ENCODE data around the gene HEPN1. TPM values are rescaled to one million over a fixed set of nuclear protein-coding genes. Genes with fewer than 3 reads are reported as not detected.
A peak's percentile ranks its signal among the peaks of the same experiment; 100 is the strongest.

The HEPN1 gene
- total RNA-seq, 1 experiment from 2014 or later, result not detected

DNA sequence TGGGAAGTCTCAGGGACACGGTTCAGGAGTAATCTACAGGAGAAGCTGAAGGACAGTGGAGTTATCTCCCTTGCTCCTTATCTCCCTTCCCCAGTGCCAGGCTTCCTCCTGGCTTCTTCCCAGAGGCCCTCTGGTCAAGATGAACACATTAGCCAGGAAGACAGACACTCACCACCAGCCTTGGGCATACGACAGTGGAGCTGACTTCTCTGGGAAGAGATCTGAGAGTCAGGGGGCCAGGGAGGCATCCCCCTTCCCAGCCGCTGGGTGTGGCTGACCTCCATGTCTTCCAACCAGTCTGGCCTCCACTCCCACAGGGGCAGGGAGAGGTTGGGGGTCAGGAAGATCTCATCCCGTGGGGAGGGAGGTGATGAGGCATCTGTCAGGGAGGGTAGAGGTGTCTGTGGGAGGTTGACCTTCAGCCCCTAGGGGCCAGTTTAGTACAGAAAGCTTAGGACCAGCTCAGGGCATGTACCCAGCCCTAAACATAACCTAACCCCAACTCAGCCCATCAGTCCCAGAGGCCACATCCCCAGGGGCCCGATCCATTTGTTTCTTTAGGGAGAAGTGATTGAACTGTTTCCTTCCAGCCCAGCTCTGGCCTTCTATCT is 34.1 kb upstream of the HEPN1 start:
- DNase-seq (ENCODE audit: low spot score), result no peak

DNA sequence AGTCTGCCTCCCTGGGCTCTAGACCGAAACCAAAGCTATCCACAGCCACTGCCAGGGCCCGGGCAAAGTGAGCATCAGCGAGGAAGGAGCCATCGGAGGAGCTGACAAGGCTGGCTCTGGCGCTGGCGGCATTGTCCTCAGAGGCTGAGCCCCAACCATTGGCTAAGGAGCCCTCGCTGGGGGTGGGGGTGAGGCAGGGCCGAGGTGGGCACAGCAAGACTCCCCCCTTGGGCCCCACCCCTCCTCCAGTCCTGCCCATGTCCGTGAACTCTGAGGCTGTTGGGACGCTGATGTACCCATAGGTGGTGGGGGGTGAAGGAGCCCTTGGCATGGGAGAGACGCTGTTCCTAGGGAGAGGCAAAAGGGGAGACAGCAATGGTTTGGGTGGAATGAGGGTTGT is 32.6 kb upstream of the HEPN1 start:
- DNase-seq (ENCODE audit: low spot score), result no peak

- DNase-seq (ENCODE audit: low spot score), result no peak
These were observed 31.9 kb upstream of the HEPN1 start for GRCh38 chr11:124886978-124887666.

- DNase-seq (ENCODE audit: low spot score), result no peak
These were observed 31.4 kb upstream of the HEPN1 start for GRCh38 chr11:124887667-124888013.

GRCh38 chr11:124889191-124890091 is 29.6 kb upstream of the HEPN1 start:
- DNase-seq (ENCODE audit: low spot score), result no peak

DNA sequence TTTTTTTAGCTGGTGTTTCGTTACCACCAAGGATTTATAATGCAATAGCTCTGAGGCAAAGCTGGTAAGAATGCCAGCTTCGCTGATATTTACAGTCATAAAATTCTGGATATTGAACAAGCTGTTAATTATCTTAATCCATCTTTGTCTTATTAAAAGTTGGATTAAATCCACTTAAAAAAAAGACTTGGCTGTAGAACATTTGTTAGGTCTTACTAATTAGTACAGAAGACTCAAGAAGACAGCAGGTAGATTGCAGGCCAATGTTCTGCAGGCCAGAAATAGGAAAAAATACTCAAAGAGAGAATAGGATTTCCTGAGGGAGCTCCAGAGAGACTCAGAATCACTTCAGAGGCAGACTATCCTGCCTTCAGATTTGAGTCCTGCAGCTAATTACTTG is 28.9 kb upstream of the HEPN1 start:
- no peak for DNase-seq (ENCODE audit: low spot score)

- DNase-seq (ENCODE audit: low spot score), result no peak
These were observed 28.2 kb upstream of the HEPN1 start for GRCh38 chr11:124890683-124891372.

DNA sequence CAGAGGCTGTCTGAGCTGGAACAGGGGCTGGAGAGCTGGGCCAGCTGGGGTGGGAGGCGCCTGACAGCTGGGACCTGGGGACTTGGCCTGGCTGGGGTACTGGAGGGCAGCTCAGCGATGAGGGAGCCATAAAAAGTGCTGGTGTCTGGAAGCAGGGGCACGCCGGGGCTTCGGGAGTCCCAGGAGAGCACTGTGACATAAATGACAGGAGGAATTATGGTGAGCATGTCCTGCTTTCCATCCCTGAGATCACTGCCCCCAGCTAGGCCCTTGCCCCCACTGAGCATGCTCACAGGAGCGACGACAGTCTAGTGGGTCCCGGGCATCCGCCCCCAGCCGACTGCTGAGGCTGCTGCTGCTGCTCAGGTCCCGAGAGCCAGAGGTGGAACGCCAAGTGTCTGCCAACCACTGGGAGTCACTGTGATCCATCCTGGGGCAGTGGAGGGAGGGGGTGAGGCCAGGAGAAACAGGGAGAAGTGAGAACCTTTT is 27.6 kb upstream of the HEPN1 start:
- DNase-seq (ENCODE audit: low spot score), result no peak

- DNase-seq (ENCODE audit: low spot score), result no peak
These were observed 26.9 kb upstream of the HEPN1 start for GRCh38 chr11:124892146-124892545.

GRCh38 chr11:124892750-124893454 is 26.1 kb upstream of the HEPN1 start:
- no peak for DNase-seq (ENCODE audit: low spot score)

GRCh38 chr11:124893781-124894401 is 25.2 kb upstream of the HEPN1 start:
- no peak for DNase-seq (ENCODE audit: low spot score)

DNA sequence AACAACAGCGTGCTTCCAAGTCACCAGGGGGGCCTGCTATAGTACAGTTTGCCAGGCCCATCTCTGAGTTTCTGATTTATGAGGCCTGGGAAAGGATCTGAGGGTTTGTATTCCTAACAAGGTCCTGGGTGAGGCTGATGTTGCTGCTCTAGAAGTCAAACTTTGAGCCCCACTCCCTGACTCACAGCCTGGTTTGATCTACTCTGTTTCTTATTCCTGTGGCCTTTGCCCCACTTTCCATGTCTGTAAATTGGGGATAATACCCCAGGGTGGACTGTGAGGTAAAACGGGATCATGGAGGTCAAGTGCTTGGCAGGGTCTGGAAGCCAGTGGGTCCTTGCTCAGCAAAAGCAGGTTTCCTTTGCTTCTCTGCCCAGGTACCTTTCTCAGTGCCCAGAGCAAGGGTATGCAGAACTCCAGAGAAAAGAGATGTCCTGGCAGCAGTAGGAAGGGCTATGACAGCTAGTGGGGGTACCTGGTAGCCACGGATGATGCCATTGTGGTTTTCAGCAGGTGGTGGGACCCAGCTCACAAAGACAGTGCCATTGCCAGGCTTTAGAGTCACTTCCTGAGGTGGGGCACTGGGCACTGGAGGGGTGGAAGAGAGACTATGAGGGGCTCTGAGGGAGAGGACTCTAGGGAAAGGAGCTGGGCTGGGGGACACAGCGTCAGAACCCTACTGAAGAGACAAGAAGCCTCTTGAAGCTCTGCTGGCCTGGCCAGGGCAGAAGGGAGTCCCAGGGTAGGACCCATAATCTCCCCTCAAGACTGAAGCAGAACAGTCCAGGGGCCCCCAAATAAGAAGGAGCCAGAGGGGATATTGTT is 24.2 kb upstream of the HEPN1 start:
- DNase-seq (ENCODE audit: low spot score), result no peak

GRCh38 chr11:124895471-124895971 is 23.5 kb upstream of the HEPN1 start:
- DNase-seq (ENCODE audit: low spot score), result no peak

DNA sequence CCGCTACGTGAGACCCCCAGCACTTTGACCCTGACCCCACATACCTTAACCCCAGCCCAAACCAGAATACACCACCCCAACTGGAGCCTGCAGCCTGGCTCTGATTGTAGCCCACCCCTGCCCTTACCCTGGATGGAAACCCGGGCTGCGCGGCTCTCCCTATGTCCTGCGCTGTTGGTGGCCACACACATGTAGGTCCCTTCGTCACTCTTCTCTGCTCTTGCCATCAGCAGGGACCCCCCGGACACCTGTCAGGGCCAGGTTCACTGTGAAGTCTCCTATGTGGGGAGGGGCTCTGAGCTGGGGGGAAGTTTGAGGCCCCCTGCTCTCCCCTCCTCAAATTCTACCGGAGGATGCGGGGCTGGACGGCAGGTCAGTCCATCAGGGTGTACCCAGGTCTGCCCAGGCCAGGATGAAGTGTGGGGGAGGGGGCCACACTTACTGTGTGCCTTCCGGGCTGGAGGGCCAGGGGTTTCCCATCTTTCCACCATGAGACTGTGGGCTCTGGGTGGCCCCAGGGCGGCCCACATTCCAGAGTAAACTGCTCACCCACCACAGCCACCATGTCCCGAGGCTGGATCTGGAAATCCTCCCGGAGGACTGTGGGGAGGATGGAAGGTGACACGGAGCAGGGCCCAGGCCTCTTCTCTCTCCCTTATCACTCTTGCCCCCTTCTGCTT is 22.8 kb upstream of the HEPN1 start:
- DNase-seq (ENCODE audit: low spot score), result no peak

DNA sequence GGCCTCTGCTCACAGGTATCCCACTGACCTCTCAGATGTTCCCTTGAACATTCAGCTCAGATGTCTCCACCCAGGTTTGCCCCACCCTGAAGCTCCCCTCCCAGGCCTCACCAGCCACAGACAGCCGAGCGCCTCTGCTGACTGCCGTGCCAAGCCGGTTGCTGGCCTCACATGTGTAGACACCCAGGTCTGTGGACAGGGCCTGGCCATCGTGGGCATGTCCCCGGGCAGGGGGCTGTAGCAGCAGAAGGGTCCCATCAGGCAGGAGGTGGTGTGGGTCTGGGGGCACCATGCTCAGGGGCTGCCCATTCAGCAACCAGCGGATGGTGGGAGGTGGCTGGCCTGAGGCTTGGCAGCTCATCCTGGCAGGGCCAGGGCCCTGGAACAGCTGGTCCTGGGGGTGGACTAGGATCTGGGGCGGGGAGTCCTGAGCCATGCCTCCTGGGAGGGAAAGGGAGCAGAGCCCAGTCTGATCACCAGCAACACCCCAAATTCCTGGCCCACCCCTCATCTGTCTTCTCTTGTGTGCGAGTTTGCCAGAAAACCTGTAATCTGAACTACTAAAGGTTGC is 22.1 kb upstream of the HEPN1 start:
- no peak for DNase-seq (ENCODE audit: low spot score)

DNA sequence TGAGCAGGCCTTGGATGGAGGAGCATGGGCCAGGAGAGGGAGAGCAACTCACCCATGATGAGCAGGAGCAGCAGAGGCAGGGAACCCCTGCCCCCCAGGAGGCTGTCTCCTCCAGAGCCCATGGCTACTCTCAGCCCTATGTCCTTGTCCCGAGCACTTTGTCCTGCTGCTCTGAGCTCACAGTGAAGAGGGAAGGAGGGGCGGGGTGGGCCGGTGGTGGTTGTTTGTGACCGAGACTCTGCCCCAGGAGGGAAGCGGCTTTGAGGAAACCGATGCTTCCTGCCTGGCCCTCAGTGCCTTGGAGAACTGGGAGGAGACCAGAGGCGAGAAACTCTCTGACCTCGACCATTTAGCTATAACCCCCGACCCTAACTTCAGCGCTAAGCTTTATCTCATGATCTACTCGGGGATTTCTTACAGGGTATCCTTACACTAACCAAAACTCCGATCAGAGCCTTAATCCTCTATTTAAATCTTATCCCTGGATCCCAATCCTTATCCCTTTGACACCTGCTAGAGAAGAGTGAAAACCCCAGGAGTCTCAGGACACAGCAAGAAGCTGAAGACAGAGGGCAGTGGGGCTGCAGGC is 21.3 kb upstream of the HEPN1 start, which contains the start of gene ROBO4:
Gene ROBO4 (minus strand): TSS at position 192 of the 589 bp plus-strand sequence. CDS start 70 bp downstream, at position 122.
- no peak for DNase-seq (ENCODE audit: low spot score)

DNA sequence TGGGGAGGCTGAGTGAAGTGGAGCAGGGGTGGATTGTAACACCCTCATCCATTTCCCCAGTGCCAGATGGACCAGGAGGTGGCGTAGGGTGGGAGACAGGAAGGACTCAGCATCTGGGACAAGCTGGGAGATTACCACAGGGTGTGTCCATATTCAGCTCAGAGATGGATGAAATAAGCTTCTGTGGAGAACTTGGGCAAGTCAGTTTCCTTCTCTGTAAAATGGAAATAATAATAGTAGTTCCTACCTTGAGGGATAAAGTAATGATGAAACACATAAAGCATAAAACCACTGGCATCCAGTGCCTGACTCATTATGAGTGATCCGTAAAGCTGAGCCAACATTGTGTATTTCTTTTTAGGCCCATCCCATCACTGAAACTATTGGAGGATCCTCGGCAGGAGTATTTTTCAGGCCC is 20.8 kb upstream of the HEPN1 start:
- peak; percentile 90 for DNase-seq (ENCODE audit: low spot score)

GRCh38 chr11:124898711-124899110 is 20.3 kb upstream of the HEPN1 start:
- DNase-seq (ENCODE audit: low spot score), result peak; percentile 59

Data from H4 (cell line).